Measurements from ENCODE around the gene NR4A1. TPM values are rescaled to one million over a fixed set of nuclear protein-coding genes. Genes with fewer than 3 reads are reported as not detected.

The NR4A1 gene
- total RNA-seq, 2 experiments from 2014 or later: 25.3 to 29.0 TPM

DNA sequence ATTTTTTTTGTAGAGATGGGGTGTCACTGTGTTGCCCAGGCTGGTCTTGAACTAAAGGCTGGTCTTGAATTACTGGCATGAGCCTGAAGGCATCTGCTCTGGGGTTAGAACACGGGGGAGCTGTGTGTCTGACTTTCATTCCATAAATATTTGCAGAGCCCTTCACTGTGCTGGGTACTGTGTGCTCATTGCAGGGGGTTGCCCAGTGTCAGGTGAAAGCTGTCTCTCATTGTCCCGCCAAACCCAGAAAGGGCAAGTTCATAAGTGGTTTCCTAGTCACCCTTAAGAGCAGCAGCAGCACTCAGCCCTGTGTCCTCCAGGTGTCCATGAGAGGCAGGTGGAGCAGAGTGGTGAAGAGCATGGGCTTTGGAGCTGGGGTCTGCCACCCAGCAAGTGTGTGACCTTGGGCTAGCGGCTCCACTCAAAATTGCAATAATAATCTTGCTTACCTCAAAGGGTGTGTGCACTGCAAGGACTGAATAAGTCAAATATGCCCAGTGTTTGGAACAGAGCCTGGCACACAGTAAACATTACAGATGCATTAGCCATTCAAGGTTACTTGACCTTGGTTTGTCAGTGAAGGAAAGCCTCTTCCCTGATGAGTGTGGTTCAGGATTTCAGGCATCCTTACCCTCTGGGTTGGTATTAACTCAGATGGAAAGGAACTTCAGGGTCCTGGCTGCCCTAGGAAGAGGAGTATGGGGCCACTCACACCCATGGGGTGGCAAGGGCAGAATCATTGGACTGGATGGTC is 23.9 kb downstream of the NR4A1 start:
- Histone ChIP-seq H3K4me2 (ENCODE audit: low read length) (no peak overlapping the region), H2AFZ (ENCODE audit: low read length) (no peak overlapping the region), H3K27ac (ENCODE audit: low read depth, low read length, poor library complexity, severe bottlenecking) (no peak overlapping the region), H3K9me3 (ENCODE audit: low read length) (no peaks in the 10 kb centered on the region), H3K4me3 (ENCODE audit: low read depth, low read length, poor library complexity, severe bottlenecking) (no peak overlapping the region), H3K36me3 (ENCODE audit: insufficient read depth, low read length) (peaks cover 80% of the 10 kb centered on the region), H3K79me2 (ENCODE audit: insufficient read depth, low read depth, low read length) (peaks cover 46% of the 10 kb centered on the region), H3K9me2 (ENCODE audit: insufficient read depth, low read length) (no peaks in the 10 kb centered on the region), H3K4me1 (ENCODE audit: insufficient read depth, low read length, poor library complexity, severe bottlenecking) (peaks cover 34% of the 10 kb centered on the region), H4K20me1 (ENCODE audit: insufficient read depth, low read length) (peaks cover 8% of the 10 kb centered on the region; the same call in 1 of the 2 replicates)
- BruUV-seq (replicated peaks): no TSS peak
- ChIA-PET CTCF (ENCODE audit: unreplicated experiment) (interaction anchor here (2.4 kb wide), 1 partner anchor 50 kb away, joined by 9 read pairs; no protein-coding TSS in a partner anchor), POLR2A (no interaction called here)
- DNase-seq (ENCODE audit: low spot score): no peak
- no peak for TF ChIP-seq EZH2phosphoT487 (IDR thresholded peaks at IDR 0.05; ENCODE audit: borderline replicate concordance, low read depth, low read length)
- TF ChIP-seq CTCF (conservative IDR thresholded peaks at IDR 0.05; ENCODE audit: low read length): no peak
- intact Hi-C loops (cut with micrococcal nuclease; ENCODE audit: unreplicated experiment): no loop called here

GRCh38 chr12:52076811-52077210 is 25.6 kb downstream of the NR4A1 start:
- H3K79me2 ChIP-seq (ENCODE audit: insufficient read depth, low read depth, low read length): peaks cover 29% of the 10 kb centered on the region
- no peaks in the 10 kb centered on the region for H3K9me2 ChIP-seq (ENCODE audit: insufficient read depth, low read length)
- no peaks in the 10 kb centered on the region for H3K9me3 ChIP-seq (ENCODE audit: low read length)
- no peak overlapping the region for H2AFZ ChIP-seq (ENCODE audit: low read length)
- TF ChIP-seq CTCF (conservative IDR thresholded peaks at IDR 0.05; ENCODE audit: low read length): no peak
- TF ChIP-seq EZH2phosphoT487 (IDR thresholded peaks at IDR 0.05; ENCODE audit: borderline replicate concordance, low read depth, low read length): no peak
- H3K36me3 ChIP-seq (ENCODE audit: insufficient read depth, low read length): peaks cover 79% of the 10 kb centered on the region
- BruUV-seq (replicated peaks): no TSS peak
- ChIA-PET POLR2A (interaction anchor here (0.8 kb wide), 1 partner anchor 32 kb away, joined by 3 read pairs; no protein-coding TSS in a partner anchor), CTCF (ENCODE audit: unreplicated experiment) (no interaction called here)
- DNase-seq (ENCODE audit: low spot score): no peak
- intact Hi-C loops (cut with micrococcal nuclease; ENCODE audit: unreplicated experiment): no loop called here
- H3K4me1 ChIP-seq (ENCODE audit: insufficient read depth, low read length, poor library complexity, severe bottlenecking): peaks cover 38% of the 10 kb centered on the region
- no peak overlapping the region for H3K27ac ChIP-seq (ENCODE audit: low read depth, low read length, poor library complexity, severe bottlenecking)
- H3K4me2 ChIP-seq (ENCODE audit: low read length): no peak overlapping the region
- H3K4me3 ChIP-seq (ENCODE audit: low read depth, low read length, poor library complexity, severe bottlenecking): no peak overlapping the region
- peaks cover 7% of the 10 kb centered on the region; the same call in 1 of the 2 replicates for H4K20me1 ChIP-seq (ENCODE audit: insufficient read depth, low read length)

- Histone ChIP-seq H4K20me1 (ENCODE audit: insufficient read depth, low read length) (no peaks in the 10 kb centered on the region), H2AFZ (ENCODE audit: low read length) (no peak overlapping the region), H3K4me3 (ENCODE audit: low read depth, low read length, poor library complexity, severe bottlenecking) (no peak overlapping the region), H3K27ac (ENCODE audit: low read depth, low read length, poor library complexity, severe bottlenecking) (no peak overlapping the region), H3K9me2 (ENCODE audit: insufficient read depth, low read length) (no peaks in the 10 kb centered on the region), H3K4me2 (ENCODE audit: low read length) (no peak overlapping the region), H3K36me3 (ENCODE audit: insufficient read depth, low read length) (peaks cover 66% of the 10 kb centered on the region), H3K79me2 (ENCODE audit: insufficient read depth, low read depth, low read length) (peaks cover 14% of the 10 kb centered on the region), H3K4me1 (ENCODE audit: insufficient read depth, low read length, poor library complexity, severe bottlenecking) (peaks cover 42% of the 10 kb centered on the region), H3K9me3 (ENCODE audit: low read length) (no peaks in the 10 kb centered on the region)
- BruUV-seq (replicated peaks): no TSS peak
- CTCF ChIA-PET (ENCODE audit: unreplicated experiment): no interaction called here
- DNase-seq (ENCODE audit: low spot score): no peak
- POLR2A ChIA-PET: interaction anchor here (0.8 kb wide), 1 partner anchor 9 kb away, joined by 3 read pairs; the partner anchor contains the start of gene ATG101
- intact Hi-C loops (cut with micrococcal nuclease; ENCODE audit: unreplicated experiment): no loop called here
- no peak for TF ChIP-seq EZH2phosphoT487 (IDR thresholded peaks at IDR 0.05; ENCODE audit: borderline replicate concordance, low read depth, low read length)
- TF ChIP-seq CTCF (conservative IDR thresholded peaks at IDR 0.05; ENCODE audit: low read length): no peak
These were observed 27.0 kb downstream of the NR4A1 start for GRCh38 chr12:52078276-52078675.

Measured in OCI-LY7 (cell line).